Stimulated activated CD4-positive, alpha-beta T cell treated with anti-CD3 and anti-CD28 coated beads, Interleukin-2, amount 100 ng/mL, for 4 hours (primary cell): ENCODE results near the gene KLK15.

ENCODE experiments used
- DNase-seq: peaks from one replicate; pipeline ENCODE4 v3.0.0-alpha.2; 2020; ENCODE audit warnings: low read depth

The KLK15 gene

GRCh38 chr19:50833117-50833801 is at the start of gene KLK15:
Gene KLK15, minus strand, starts transcription at chr19:50833574. Its CDS starts 2,082 bp downstream, at chr19:50831492.
- no peak for DNase-seq

DNA sequence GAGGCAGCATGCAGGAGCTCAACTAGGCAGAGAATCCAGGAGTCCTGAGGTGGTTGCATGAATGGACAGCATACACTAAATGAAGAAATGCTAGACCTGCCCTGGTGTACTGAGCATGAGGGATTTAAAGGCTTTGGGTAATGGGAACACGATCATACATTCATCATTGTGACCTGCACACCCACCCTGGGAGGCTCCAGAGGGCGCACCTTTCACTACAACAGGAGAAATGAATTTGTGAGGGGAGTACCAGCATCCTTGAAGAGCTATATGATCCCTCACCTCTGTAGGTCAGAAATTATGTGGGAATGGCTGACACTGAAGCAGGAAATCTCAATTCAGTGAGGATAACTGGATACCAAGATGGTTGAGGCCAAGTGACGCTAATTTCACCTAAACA is 48.8 kb upstream of the KLK15 start:
- no peak for DNase-seq

- DNase-seq = no peak
Observed at GRCh38 chr19:50880241-50880640, 46.9 kb upstream of the KLK15 start.

DNA sequence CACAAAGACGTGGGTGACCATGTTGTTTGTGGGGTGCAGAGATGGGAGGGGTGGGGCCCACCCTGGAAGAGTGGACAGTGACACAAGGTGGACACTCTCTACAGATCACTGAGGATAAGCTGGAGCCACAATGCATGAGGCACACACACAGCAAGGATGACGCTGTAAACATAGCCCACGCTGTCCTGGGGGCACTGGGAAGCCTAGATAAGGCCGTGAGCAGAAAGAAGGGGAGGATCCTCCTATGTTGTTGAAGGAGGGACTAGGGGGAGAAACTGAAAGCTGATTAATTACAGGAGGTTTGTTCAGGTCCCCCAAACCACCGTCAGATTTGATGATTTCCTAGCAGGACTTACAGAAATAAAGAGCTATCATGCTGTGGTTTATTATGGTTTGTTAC is 45.5 kb upstream of the KLK15 start:
- DNase-seq = no peak

- no peak for DNase-seq
Observed at GRCh38 chr19:50877338-50877737, 44.0 kb upstream of the KLK15 start.

DNA sequence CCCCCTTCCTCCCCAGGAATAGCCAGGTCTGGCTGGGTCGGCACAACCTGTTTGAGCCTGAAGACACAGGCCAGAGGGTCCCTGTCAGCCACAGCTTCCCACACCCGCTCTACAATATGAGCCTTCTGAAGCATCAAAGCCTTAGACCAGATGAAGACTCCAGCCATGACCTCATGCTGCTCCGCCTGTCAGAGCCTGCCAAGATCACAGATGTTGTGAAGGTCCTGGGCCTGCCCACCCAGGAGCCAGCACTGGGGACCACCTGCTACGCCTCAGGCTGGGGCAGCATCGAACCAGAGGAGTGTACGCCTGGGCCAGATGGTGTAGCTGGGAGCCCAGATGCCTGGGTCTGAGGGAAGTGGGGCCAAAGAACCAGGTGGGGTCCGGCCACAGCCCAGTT is 43.1 kb upstream of the KLK15 start:
- DNase-seq = no peak

DNA sequence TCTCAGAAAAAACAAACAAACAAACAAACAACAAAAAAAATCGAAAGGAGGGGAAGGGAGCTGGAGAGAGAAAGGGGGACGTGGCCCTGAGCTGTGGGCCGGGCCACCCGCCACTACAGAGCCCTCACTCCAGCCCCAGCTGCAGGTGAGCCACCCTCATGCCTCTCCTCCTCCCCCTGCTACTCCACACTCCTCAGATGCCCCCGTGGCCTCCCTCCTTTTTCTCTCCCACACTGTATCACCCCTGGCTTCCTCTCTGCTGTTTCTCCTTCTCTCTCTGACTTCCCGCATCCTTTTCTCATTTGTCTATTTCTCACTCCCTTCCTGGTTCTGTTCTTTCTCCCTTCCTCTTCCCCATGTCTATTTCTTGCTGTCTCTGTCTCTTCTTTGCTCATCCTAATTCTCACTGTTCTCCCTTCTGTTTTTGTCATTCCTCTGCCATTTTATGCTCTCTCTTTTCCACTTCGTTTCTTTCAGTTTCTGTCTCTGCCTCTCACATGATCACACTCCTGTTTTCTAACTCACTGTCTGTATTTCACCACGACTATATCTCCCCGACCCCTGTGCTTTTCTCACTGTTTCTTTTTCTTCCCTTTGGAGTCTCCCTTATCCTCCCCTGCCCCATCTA is 42.5 kb upstream of the KLK15 start:
- DNase-seq = no peak

DNA sequence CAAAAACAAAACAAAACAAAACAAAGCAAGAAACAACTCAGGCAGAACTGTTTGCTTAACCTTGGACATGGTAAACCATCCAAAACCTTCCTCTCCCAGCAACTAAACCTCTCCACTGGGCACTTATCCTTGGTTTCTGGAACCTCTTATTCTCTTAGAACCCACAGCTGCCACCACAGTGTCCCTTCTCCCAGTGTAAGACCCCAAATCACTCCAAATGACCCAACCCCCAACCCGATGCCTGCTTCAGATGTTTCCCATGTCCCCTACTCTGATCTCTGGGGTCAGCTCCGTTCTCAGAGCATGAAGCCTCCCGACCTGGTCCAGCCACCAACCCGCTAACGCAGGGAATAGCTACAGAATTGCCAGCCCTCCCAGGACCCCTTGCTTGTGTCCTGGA is 40.8 kb upstream of the KLK15 start:
- no peak for DNase-seq

DNA sequence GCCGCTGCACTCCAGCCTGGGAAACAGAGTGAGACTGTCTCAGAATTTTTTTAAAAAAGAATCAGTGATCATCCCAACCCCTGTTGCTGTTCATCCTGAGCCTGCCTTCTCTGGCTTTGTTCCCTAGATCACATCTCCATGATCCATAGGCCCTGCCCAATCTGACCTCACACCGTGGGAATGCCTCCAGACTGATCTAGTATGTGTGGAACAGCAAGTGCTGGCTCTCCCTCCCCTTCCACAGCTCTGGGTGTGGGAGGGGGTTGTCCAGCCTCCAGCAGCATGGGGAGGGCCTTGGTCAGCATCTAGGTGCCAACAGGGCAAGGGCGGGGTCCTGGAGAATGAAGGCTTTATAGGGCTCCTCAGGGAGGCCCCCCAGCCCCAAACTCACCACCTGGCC is 39.7 kb upstream of the KLK15 start, which contains the start of gene KLK2:
Gene KLK2 (plus strand): TSS at position 384 of the 400 bp plus-strand sequence. CDS start 35 bp downstream, outside the sequence.
- DNase-seq = no peak

DNA sequence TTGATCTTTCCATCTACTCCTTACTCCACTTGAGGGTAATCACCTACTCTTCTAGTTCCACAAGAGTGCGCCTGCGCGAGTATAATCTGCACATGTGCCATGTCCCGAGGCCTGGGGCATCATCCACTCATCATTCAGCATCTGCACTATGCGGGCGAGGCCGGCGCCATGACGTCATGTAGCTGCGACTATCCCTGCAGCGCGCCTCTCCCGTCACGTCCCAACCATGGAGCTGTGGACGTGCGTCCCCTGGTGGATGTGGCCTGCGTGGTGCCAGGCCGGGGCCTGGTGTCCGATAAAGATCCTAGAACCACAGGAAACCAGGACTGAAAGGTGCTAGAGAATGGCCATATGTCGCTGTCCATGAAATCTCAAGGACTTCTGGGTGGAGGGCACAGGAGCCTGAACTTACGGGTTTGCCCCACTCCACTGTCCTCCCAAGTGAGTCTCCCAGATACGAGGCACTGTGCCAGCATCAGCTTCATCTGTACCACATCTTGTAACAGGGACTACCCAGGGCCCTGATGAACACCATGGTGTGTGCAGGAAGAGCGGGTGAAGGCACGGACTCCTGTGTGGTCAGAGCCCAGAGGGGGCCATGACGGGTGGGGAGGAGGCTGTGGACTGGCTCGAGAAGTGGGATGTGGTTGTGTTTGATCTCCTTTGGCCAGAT is 37.2 kb upstream of the KLK15 start:
- DNase-seq = no peak

- no peak for DNase-seq
Observed at GRCh38 chr19:50869479-50869878, 36.1 kb upstream of the KLK15 start.

DNA sequence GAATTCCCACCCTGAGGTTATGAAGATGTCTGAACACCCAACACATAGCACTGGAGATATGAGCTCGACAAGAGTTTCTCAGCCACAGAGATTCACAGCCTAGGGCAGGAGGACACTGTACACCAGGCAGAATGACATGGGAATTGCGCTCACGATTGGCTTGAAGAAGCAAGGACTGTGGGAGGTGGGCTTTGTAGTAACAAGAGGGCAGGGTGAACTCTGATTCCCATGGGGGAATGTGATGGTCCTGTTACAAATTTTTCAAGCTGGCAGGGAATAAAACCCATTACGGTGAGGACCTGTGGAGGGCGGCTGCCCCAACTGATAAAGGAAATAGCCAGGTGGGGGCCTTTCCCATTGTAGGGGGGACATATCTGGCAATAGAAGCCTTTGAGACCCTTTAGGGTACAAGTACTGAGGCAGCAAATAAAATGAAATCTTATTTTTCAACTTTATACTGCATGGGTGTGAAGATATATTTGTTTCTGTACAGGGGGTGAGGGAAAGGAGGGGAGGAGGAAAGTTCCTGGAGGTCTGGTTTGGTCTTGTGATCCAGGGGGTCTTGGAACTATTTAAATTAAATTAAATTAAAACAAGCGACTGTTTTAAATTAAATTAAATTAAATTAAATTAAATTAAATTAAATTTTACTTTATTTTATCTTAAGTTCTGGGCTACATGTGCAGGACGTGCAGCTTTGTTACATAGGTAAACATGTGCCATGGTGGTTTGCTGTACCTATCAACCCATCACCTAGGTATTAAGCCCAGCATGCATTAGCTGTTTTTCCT is 28.3 kb upstream of the KLK15 start:
- DNase-seq = no peak

- no peak for DNase-seq
Observed at GRCh38 chr19:50861010-50861409, 27.6 kb upstream of the KLK15 start.

- no peak for DNase-seq
Observed at GRCh38 chr19:50859849-50860248, 26.5 kb upstream of the KLK15 start.

GRCh38 chr19:50858886-50859285 is 25.5 kb upstream of the KLK15 start:
- no peak for DNase-seq

- no peak for DNase-seq
Observed at GRCh38 chr19:50857366-50857765, 24.0 kb upstream of the KLK15 start.

DNA sequence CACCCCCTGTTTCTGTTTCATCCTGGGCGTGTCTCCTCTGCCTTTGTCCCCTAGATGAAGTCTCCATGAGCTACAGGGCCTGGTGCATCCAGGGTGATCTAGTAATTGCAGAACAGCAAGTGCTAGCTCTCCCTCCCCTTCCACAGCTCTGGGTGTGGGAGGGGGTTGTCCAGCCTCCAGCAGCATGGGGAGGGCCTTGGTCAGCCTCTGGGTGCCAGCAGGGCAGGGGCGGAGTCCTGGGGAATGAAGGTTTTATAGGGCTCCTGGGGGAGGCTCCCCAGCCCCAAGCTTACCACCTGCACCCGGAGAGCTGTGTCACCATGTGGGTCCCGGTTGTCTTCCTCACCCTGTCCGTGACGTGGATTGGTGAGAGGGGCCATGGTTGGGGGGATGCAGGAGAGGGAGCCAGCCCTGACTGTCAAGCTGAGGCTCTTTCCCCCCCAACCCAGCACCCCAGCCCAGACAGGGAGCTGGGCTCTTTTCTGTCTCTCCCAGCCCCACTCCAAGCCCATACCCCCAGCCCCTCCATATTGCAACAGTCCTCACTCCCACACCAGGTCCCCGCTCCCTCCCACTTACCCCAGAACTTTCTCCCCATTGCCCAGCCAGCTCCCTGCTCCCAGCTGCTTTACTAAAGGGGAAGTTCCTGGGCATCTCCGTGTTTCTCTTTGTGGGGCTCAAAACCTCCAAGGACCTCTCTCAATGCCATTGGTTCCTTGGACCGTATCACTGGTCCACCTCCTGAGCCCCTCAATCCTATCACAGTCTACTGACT is 21.4 kb upstream of the KLK15 start, which contains the start of gene KLK3:
Gene KLK3 (plus strand): TSS at position 280 of the 775 bp plus-strand sequence. CDS start 41 bp downstream, at position 321.
- DNase-seq = no peak

DNA sequence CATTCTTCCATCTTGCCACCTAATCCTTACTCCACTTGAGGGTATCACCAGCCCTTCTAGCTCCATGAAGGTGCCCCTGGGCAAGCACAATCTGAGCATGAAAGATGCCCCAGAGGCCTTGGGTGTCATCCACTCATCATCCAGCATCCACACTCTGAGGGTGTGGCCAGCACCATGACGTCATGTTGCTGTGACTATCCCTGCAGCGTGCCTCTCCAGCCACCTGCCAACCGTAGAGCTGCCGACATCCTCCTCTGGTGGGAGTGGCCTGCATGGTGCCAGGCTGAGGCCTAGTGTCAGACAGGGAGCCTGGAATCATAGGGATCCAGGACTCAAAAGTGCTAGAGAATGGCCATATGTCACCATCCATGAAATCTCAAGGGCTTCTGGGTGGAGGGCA is 18.2 kb upstream of the KLK15 start:
- DNase-seq = no peak

GRCh38 chr19:50850738-50851137 is 17.4 kb upstream of the KLK15 start:
- DNase-seq = no peak

- DNase-seq = no peak
Observed at GRCh38 chr19:50844296-50844935, 11.0 kb upstream of the KLK15 start.

GRCh38 chr19:50843701-50844221 is 10.4 kb upstream of the KLK15 start:
- DNase-seq = no peak
